ENCODE data around the gene HPS5. TPM values are rescaled to one million over a fixed set of nuclear protein-coding genes. Genes with fewer than 3 reads are reported as not detected.

HPS5 gene
- total RNA-seq, 1 experiment from 2014 or later, result 39.2 TPM

DNA sequence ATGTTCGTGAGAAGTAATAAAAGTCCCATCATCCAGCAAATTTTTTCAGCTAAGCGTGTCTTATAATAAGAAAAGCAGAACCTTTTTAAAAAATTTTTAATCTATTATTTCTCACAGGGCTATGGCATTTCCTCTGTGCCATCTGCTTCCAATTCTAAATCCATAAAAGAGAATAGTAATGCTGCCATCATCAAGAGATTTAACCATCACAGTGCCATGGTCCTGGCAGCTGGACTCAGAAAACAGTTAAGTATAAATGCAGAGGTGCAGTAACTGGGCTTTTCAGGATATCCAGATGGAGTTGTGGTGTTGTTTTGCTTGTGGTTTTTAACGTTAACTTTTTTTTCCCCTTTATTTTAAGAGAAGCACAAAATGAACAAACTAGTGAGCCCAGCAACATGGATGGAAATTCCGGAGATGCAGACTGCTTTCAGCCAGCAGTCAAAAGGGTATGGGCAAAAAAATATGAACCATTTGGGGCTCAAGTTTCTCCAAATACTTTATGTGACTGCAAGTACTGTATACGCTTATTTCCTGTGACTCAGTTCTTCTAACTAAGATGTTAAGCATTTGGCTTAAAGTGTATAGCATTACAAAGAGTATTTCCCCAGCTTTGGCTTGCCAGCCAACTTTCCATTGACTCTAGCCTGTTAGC lies 25.7 kb upstream of the HPS5 start:
- DNase-seq, result no peak
- Histone ChIP-seq H4K20me1 (ENCODE audit: insufficient read depth) (no peaks in the 10 kb centered on the region), H3K9me3 (ENCODE audit: insufficient read depth, low read depth) (no peaks in the 10 kb centered on the region), H3K9me2 (ENCODE audit: insufficient read depth) (no peaks in the 10 kb centered on the region), H3K27me3 (ENCODE audit: insufficient read depth, low read depth) (no peaks in the 10 kb centered on the region), H3K4me3 (no peak overlapping the region), H3F3A (ENCODE audit: insufficient read depth, low read depth) (peaks cover 18% of the 10 kb centered on the region; the same call in 1 of the 2 replicates), H3K79me2 (ENCODE audit: low read depth) (no peaks in the 10 kb centered on the region), H3K27ac (no peak overlapping the region), H3K36me3 (ENCODE audit: low read depth) (peaks cover 52% of the 10 kb centered on the region), H3K4me1 (replicated peaks; ENCODE audit: insufficient read depth) (no peaks in the 10 kb centered on the region), H3K4me2 (no peak overlapping the region), H2AFZ (no peak overlapping the region)
- ChIA-PET CTCF (no interaction called here), POLR2A (ENCODE audit: unreplicated experiment) (no interaction called here)
- TF ChIP-seq, protein P1, sequence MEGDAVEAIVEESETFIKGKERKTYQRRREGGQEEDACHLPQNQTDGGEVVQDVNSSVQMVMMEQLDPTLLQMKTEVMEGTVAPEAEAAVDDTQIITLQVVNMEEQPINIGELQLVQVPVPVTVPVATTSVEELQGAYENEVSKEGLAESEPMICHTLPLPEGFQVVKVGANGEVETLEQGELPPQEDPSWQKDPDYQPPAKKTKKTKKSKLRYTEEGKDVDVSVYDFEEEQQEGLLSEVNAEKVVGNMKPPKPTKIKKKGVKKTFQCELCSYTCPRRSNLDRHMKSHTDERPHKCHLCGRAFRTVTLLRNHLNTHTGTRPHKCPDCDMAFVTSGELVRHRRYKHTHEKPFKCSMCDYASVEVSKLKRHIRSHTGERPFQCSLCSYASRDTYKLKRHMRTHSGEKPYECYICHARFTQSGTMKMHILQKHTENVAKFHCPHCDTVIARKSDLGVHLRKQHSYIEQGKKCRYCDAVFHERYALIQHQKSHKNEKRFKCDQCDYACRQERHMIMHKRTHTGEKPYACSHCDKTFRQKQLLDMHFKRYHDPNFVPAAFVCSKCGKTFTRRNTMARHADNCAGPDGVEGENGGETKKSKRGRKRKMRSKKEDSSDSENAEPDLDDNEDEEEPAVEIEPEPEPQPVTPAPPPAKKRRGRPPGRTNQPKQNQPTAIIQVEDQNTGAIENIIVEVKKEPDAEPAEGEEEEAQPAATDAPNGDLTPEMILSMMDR (conservative IDR thresholded peaks at IDR 0.05), result no peak
- TF ChIP-seq EZH2 (IDR thresholded peaks at IDR 0.05; ENCODE audit: low read depth), result no peak
- BruUV-seq (replicated peaks), result no TSS peak
- intact Hi-C loops (cut with micrococcal nuclease; ENCODE audit: unreplicated experiment), result no loop called here

DNA sequence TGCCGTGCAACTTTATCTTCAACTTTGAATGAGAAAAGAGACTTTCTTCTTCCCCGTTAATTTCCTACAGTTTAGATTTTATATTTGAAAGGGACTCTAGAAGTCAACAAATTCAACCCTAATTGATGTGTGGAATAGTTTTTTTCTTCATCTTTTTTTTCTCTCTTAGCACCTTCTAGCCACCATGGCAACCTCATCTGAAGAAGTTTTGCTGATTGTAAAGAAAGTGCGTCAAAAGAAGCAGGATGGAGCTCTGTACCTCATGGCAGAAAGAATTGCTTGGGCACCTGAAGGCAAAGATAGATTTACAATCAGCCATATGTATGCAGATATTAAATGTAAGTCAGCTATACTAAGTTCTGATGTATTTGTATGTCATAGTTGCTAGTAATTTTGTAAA lies 11.0 kb upstream of the HPS5 start:
- ChIA-PET CTCF (interaction anchor here (0.6 kb wide), 1 partner anchor 218 kb away, joined by 3 read pairs; no protein-coding TSS in a partner anchor), POLR2A (ENCODE audit: unreplicated experiment) (interaction anchor here (0.6 kb wide), 1 partner anchor 16 kb away, joined by 3 read pairs; no protein-coding TSS in a partner anchor)
- no peak overlapping the region for H2AFZ ChIP-seq
- H3K4me3 ChIP-seq, result no peak overlapping the region
- no peak for TF ChIP-seq EZH2 (IDR thresholded peaks at IDR 0.05; ENCODE audit: low read depth)
- TF ChIP-seq, protein P1 (conservative IDR thresholded peaks at IDR 0.05), result no peak
- 0 out of 2 replicates have a peak overlapping the region, but pooled peaks have one; percentile 6 for H3K27ac ChIP-seq
- no peaks in the 10 kb centered on the region for H3K9me3 ChIP-seq (ENCODE audit: insufficient read depth, low read depth)
- peaks cover 17% of the 10 kb centered on the region for H3K4me1 ChIP-seq (replicated peaks; ENCODE audit: insufficient read depth)
- BruUV-seq (replicated peaks), result no TSS peak
- peaks cover 4% of the 10 kb centered on the region; the same call in 1 of the 2 replicates for H4K20me1 ChIP-seq (ENCODE audit: insufficient read depth)
- intact Hi-C loops (cut with micrococcal nuclease; ENCODE audit: unreplicated experiment), result no loop called here
- no peaks in the 10 kb centered on the region for H3K27me3 ChIP-seq (ENCODE audit: insufficient read depth, low read depth)
- peaks cover 5% of the 10 kb centered on the region for H3F3A ChIP-seq (ENCODE audit: insufficient read depth, low read depth)
- DNase-seq, result no peak
- H3K79me2 ChIP-seq (ENCODE audit: low read depth), result peaks cover 56% of the 10 kb centered on the region
- H3K9me2 ChIP-seq (ENCODE audit: insufficient read depth), result no peaks in the 10 kb centered on the region
- H3K36me3 ChIP-seq (ENCODE audit: low read depth), result peaks cover 51% of the 10 kb centered on the region
- no peak overlapping the region for H3K4me2 ChIP-seq

DNA sequence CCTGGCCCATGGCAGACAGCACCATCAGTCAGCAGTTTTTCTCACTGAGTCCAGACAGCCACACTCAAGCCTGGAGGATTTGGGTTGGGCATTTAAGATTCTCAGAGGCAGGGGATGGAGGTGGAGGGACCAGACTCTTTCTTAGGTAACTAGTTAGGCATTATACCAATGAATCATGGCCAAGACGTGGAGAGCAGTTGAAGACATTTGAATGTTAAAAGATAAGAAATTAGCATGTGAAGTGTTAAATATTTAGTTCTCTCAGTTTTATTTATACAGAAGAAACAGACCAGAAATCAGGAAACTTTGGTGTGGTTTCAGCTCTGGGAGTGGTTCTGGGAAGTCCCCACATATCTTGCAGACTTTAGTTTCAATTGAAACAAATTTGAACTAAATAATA lies 10.4 kb upstream of the HPS5 start:
- 0 out of 2 replicates have a peak overlapping the region, but pooled peaks have one; percentile 6 for H3K27ac ChIP-seq
- intact Hi-C loops (cut with micrococcal nuclease; ENCODE audit: unreplicated experiment), result no loop called here

More for the DNA sequence above, 10.4 kb upstream of the HPS5 start:
- Histone ChIP-seq H3K4me1 (replicated peaks; ENCODE audit: insufficient read depth) (peaks cover 17% of the 10 kb centered on the region), H3K4me3 (no peak overlapping the region), H3K9me3 (ENCODE audit: insufficient read depth, low read depth) (no peaks in the 10 kb centered on the region), H3K4me2 (no peak overlapping the region), H3K36me3 (ENCODE audit: low read depth) (peaks cover 52% of the 10 kb centered on the region), H3K79me2 (ENCODE audit: low read depth) (peaks cover 61% of the 10 kb centered on the region), H2AFZ (no peak overlapping the region), H3K9me2 (ENCODE audit: insufficient read depth) (no peaks in the 10 kb centered on the region), H3F3A (ENCODE audit: insufficient read depth, low read depth) (peaks cover 8% of the 10 kb centered on the region), H3K27me3 (ENCODE audit: insufficient read depth, low read depth) (no peaks in the 10 kb centered on the region), H4K20me1 (ENCODE audit: insufficient read depth) (peaks cover 4% of the 10 kb centered on the region; the same call in 1 of the 2 replicates)
- CTCF ChIA-PET, result no interaction called here
- POLR2A ChIA-PET (ENCODE audit: unreplicated experiment), result no interaction called here
- no peak for TF ChIP-seq EZH2 (IDR thresholded peaks at IDR 0.05; ENCODE audit: low read depth)
- TF ChIP-seq, protein P1 (conservative IDR thresholded peaks at IDR 0.05), result no peak
- no TSS peak for BruUV-seq (replicated peaks)
- no peak for DNase-seq

Data from PC-9 (cell line).